ENCODE results near the gene PLA2G2D.

The PLA2G2D gene

DNA sequence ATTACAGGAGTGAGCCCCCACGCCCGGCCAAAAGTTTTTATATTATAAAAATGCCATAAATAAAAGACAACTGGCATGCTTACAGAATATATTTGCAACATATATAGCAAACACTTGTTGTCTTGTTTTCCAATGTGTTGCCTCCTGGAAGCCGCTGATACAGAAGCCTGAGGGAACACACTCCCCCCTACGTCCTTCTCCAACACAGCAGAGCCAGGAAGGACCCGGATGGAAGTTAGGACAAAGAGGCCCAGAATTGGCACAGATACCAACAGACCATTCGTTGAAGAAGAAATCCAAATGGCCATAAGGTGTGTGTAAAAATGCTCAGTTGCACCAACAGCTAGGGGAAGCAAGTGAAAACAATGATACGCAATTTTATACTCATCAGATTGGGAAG is 50.6 kb downstream of the PLA2G2D start:
- no peak for DNase-seq (ENCODE audit: low read depth, low spot score)

DNA sequence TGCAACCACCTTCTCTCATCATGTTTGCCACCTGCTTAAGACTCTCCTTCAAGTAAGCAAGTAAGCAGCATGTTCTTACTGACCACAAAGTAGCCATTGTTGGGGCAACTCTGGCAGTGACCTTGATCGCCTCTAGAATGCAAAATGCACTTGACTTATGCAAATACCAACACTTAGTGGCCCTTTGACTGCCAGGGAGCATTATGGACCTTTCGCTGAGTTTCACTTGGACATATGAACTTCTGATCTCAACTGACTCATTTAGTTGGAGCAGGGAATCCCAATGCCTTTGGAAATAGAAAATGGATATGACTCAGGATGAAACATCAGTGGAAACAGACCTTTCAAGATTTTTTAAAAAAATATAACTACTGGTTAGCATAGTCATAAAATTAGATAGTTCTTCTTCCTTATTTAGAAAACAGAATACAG is 55.5 kb downstream of the PLA2G2D start:
- no peak for DNase-seq (ENCODE audit: low read depth, low spot score)
